ENCODE results near the gene YAP1.

The YAP1 gene

DNA sequence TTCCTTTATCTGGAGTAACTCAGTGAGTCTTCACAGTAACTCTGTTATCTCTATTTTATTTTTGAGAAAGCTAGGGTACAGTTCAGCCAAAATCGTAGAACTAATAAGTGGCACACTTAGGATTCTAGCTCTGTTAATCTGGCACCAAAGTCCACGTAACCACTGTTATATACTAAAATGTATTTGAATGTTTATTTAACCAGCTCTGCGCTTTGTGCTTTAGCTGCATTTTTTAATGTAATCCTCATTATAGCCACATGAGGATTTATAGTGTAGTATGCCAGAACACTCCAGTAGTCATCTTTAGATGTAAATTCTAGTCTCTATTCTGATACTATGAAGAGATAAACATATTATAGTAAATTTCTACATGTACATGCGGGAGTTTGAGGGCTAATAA is 36.8 kb downstream of the YAP1 start:
- Histone ChIP-seq H3K4me2 (ENCODE audit: low read length) (no peak overlapping the region), H3K79me2 (ENCODE audit: control insufficient read depth, low read length) (no peaks in the 10 kb centered on the region), H3K27me3 (ENCODE audit: control insufficient read depth, low read length) (peaks cover 5% of the 10 kb centered on the region; the same call in 1 of the 2 replicates), H4K20me1 (ENCODE audit: control insufficient read depth, insufficient read depth, low read depth, low read length) (no peaks in the 10 kb centered on the region), H3K4me3 (ENCODE audit: low read length) (no peak overlapping the region), H3K27ac (ENCODE audit: low read depth, low read length) (no peak overlapping the region), H3K9me3 (ENCODE audit: control insufficient read depth, insufficient read depth, low read length) (no peaks in the 10 kb centered on the region), H3K9me2 (replicated peaks; ENCODE audit: control insufficient read depth, low read length) (no peaks in the 10 kb centered on the region), H3F3A (ENCODE audit: control insufficient read depth, insufficient read depth) (no peaks in the 10 kb centered on the region), H3K36me3 (ENCODE audit: control insufficient read depth, low read length) (no peaks in the 10 kb centered on the region), H3K4me1 (ENCODE audit: control insufficient read depth, low read length) (no peaks in the 10 kb centered on the region)
- TF ChIP-seq, protein P1, sequence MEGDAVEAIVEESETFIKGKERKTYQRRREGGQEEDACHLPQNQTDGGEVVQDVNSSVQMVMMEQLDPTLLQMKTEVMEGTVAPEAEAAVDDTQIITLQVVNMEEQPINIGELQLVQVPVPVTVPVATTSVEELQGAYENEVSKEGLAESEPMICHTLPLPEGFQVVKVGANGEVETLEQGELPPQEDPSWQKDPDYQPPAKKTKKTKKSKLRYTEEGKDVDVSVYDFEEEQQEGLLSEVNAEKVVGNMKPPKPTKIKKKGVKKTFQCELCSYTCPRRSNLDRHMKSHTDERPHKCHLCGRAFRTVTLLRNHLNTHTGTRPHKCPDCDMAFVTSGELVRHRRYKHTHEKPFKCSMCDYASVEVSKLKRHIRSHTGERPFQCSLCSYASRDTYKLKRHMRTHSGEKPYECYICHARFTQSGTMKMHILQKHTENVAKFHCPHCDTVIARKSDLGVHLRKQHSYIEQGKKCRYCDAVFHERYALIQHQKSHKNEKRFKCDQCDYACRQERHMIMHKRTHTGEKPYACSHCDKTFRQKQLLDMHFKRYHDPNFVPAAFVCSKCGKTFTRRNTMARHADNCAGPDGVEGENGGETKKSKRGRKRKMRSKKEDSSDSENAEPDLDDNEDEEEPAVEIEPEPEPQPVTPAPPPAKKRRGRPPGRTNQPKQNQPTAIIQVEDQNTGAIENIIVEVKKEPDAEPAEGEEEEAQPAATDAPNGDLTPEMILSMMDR (IDR thresholded peaks at IDR 0.05; ENCODE audit: low read depth, low read length, poor library complexity, severe bottlenecking) = no peak
- no peak for TF ChIP-seq EZH2phosphoT487 (IDR thresholded peaks at IDR 0.05; ENCODE audit: borderline replicate concordance, low read length)

DNA sequence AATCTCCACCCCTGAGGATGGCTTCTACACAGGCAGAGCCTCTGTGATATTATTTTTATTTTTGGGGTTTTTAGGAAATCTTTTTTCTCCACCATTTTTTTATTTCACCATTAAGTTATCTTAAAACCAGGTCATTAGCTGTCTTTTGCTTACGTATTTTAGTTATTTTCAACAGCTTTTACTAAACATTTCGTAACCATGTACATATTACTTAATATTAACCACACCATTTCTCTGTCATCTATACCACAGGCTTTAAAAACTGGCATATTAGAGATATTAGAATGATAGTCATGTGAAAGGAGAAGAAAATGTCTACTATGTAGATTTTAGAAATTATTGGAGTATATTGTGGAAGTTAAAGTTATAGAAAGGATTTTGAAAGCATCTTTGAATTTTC is 37.4 kb downstream of the YAP1 start:
- Histone ChIP-seq H3K4me1 (ENCODE audit: control insufficient read depth, low read length) (no peaks in the 10 kb centered on the region), H3K9me3 (ENCODE audit: control insufficient read depth, insufficient read depth, low read length) (no peaks in the 10 kb centered on the region), H3K27me3 (ENCODE audit: control insufficient read depth, low read length) (peaks cover 7% of the 10 kb centered on the region; the same call in 1 of the 2 replicates), H4K20me1 (ENCODE audit: control insufficient read depth, insufficient read depth, low read depth, low read length) (no peaks in the 10 kb centered on the region), H3K36me3 (ENCODE audit: control insufficient read depth, low read length) (no peaks in the 10 kb centered on the region), H3F3A (ENCODE audit: control insufficient read depth, insufficient read depth) (no peaks in the 10 kb centered on the region), H3K9me2 (replicated peaks; ENCODE audit: control insufficient read depth, low read length) (no peaks in the 10 kb centered on the region), H3K4me3 (ENCODE audit: low read length) (no peak overlapping the region), H3K27ac (ENCODE audit: low read depth, low read length) (no peak overlapping the region), H3K79me2 (ENCODE audit: control insufficient read depth, low read length) (no peaks in the 10 kb centered on the region), H3K4me2 (ENCODE audit: low read length) (no peak overlapping the region)
- TF ChIP-seq, protein P1 (IDR thresholded peaks at IDR 0.05; ENCODE audit: low read depth, low read length, poor library complexity, severe bottlenecking) = no peak
- TF ChIP-seq EZH2phosphoT487 (IDR thresholded peaks at IDR 0.05; ENCODE audit: borderline replicate concordance, low read length) = no peak

DNA sequence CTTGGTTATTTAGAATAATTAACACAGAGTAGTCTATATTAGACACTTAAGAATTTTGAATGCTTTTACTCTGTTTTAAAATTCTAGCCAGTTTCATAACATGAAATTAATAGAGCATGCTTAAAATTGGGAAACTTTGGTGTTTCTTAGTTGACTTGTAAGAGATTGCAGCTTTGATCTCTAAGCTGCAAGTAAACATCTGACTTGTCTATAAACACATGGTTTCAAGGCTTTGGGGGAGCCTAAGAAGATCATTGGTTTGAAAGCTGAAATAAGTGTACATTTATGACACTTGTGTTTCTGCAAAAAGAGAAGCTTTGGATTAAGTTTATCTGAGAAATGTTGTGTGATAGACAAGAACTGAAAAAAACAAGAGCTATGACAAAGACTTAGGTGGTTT is 37.8 kb downstream of the YAP1 start:
- Histone ChIP-seq H4K20me1 (ENCODE audit: control insufficient read depth, insufficient read depth, low read depth, low read length) (no peaks in the 10 kb centered on the region), H3K4me3 (ENCODE audit: low read length) (no peak overlapping the region), H3K9me2 (replicated peaks; ENCODE audit: control insufficient read depth, low read length) (no peaks in the 10 kb centered on the region), H3K4me2 (ENCODE audit: low read length) (no peak overlapping the region), H3K79me2 (ENCODE audit: control insufficient read depth, low read length) (no peaks in the 10 kb centered on the region), H3K36me3 (ENCODE audit: control insufficient read depth, low read length) (no peaks in the 10 kb centered on the region), H3K27me3 (ENCODE audit: control insufficient read depth, low read length) (peaks cover 7% of the 10 kb centered on the region; the same call in 1 of the 2 replicates), H3K9me3 (ENCODE audit: control insufficient read depth, insufficient read depth, low read length) (no peaks in the 10 kb centered on the region), H3K27ac (ENCODE audit: low read depth, low read length) (no peak overlapping the region), H3F3A (ENCODE audit: control insufficient read depth, insufficient read depth) (no peaks in the 10 kb centered on the region), H3K4me1 (ENCODE audit: control insufficient read depth, low read length) (no peaks in the 10 kb centered on the region)
- TF ChIP-seq, protein P1 (IDR thresholded peaks at IDR 0.05; ENCODE audit: low read depth, low read length, poor library complexity, severe bottlenecking) = no peak
- TF ChIP-seq EZH2phosphoT487 (IDR thresholded peaks at IDR 0.05; ENCODE audit: borderline replicate concordance, low read length) = no peak
